Measurements from ENCODE around the gene ZSWIM6. TPM values are rescaled to one million over a fixed set of nuclear protein-coding genes. Genes with fewer than 3 reads are reported as not detected.
"Not testable (repeated sequence)": the region's sequence is repeated elsewhere in the genome, so short reads cannot be mapped to it uniquely, and the experiment has no call there.

ZSWIM6 gene
- polyA plus RNA-seq, 1 of the 3 experiments (the other 2 are of a cell fraction): 7.4 TPM

DNA sequence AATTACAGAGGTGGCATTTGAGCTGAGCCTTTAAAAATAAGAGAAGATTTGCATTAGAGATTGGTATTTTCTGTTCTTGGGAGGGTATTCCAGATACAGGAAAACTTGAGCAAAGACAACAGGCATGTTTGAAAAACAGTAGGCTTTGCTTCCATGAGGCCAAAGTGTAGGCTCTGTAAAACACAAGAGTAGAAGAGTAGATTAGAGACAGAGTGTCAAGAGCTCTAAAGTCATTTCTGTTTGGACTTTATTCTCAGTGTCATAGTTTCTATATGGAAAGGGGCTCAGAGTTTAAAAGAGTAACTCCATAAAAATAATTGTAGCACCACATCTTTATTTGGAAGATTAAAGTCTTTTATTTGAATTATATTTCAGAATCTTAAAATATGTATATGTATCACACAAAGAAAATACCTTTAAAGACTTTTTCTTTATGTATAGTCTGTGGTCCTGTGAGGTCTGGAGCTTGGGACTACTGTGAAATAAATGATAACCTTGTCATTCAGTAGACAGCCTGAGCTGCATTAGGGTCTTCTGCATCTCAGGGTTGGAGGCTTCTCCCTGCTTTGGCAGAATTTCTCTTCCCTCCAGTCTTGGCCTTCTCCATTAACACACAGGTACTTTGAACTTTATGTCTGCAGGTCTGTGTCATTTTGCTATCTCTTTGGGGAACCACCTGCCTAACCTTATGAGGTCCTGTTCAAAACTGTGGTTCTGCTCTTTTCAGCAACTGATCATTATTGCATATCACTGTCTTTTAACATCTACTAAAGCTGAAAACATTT lies 73.6 kb downstream of the ZSWIM6 start:
- Histone ChIP-seq H3K9me3 (no peaks in the 10 kb centered on the region), H3K79me2 (ENCODE audit: insufficient read depth) (peaks cover 73% of the 10 kb centered on the region), H3K4me3 (ENCODE audit: low read depth in 2 of 2, low read length in 1 of 2) (no peak overlapping the region), H3F3A (replicated peaks; ENCODE audit: insufficient read depth) (peaks cover 24% of the 10 kb centered on the region), H3K9me2 (no peaks in the 10 kb centered on the region), H4K20me1 (ENCODE audit: insufficient read depth) (peaks cover 54% of the 10 kb centered on the region), H3K9ac (no peak overlapping the region), H3K36me3 (replicated peaks in 1 of 2; ENCODE audit: control insufficient read depth in 1 of 2, insufficient read depth in 2 of 2, low read length in 1 of 2) (no peaks in the 10 kb centered on the region), H2AFZ (ENCODE audit: low read depth) (no peak overlapping the region), H3K4me2 (no peak overlapping the region), H3K27ac (ENCODE audit: low read depth in 2 of 2, low read length in 1 of 2) (no peak overlapping the region), H3K27me3 (ENCODE audit: insufficient read depth) (no peaks in the 10 kb centered on the region), H3K4me1 (ENCODE audit: control insufficient read depth in 1 of 2, insufficient read depth in 2 of 2, low read depth in 1 of 2, low read length in 1 of 2) (peaks cover 12 to 43% of the 10 kb centered on the region in 2 experiments; a peak in 3 of 4 replicates)
- ChIA-PET CTCF (interaction anchor here (1.6 kb wide), 1 partner anchor 17 kb away, joined by 4 read pairs; no protein-coding TSS in a partner anchor), POLR2A (no interaction called here)
- no peak for DNase-seq
- TF ChIP-seq FOSL2 (IDR thresholded peaks at IDR 0.05; ENCODE audit: borderline replicate concordance, low read depth): no peak

DNA sequence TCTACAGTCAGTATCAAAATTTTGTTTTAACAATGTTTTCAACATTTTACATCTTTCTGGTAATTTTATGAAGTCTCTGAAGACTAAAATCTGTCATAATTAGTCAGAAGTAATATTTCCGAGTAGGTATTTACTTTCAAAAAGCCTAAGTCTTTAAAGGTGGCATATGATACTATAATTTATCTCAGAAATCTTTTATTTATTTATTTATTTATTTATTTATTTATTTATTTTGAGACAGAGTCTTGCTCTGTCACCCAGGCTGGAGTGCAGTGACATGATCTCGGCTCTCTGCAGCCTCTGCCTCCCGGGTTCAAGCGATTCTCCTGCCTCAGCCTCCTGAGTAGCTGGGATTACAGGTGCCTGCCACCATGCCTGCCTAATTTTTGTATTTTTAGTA lies 74.4 kb downstream of the ZSWIM6 start:
- H3K36me3 ChIP-seq (replicated peaks in 1 of 2; ENCODE audit: control insufficient read depth in 1 of 2, insufficient read depth in 2 of 2, low read length in 1 of 2); H3K9me3 ChIP-seq; H3K4me2 ChIP-seq; H3K27me3 ChIP-seq (ENCODE audit: insufficient read depth); H2AFZ ChIP-seq (ENCODE audit: low read depth); H3K27ac ChIP-seq (ENCODE audit: low read depth in 2 of 2, low read length in 1 of 2); H3K4me3 ChIP-seq (ENCODE audit: low read depth in 2 of 2, low read length in 1 of 2); H3K9ac ChIP-seq; DNase-seq; POLR2A ChIA-PET; H3K9me2 ChIP-seq; CTCF ChIA-PET: not testable (repeated sequence)
- Histone ChIP-seq H3K79me2 (ENCODE audit: insufficient read depth) (peaks cover 75% of the 10 kb centered on the region), H4K20me1 (ENCODE audit: insufficient read depth) (peaks cover 53% of the 10 kb centered on the region), H3F3A (replicated peaks; ENCODE audit: insufficient read depth) (peaks cover 25% of the 10 kb centered on the region), H3K4me1 (ENCODE audit: control insufficient read depth in 1 of 2, insufficient read depth in 2 of 2, low read depth in 1 of 2, low read length in 1 of 2) (peaks cover 12 to 38% of the 10 kb centered on the region in 2 experiments; a peak in 3 of 4 replicates)
- 96% methylated on average over 4 of the region's 4 CpGs for WGBS (ENCODE audit: low lambda C conversion rate)

DNA sequence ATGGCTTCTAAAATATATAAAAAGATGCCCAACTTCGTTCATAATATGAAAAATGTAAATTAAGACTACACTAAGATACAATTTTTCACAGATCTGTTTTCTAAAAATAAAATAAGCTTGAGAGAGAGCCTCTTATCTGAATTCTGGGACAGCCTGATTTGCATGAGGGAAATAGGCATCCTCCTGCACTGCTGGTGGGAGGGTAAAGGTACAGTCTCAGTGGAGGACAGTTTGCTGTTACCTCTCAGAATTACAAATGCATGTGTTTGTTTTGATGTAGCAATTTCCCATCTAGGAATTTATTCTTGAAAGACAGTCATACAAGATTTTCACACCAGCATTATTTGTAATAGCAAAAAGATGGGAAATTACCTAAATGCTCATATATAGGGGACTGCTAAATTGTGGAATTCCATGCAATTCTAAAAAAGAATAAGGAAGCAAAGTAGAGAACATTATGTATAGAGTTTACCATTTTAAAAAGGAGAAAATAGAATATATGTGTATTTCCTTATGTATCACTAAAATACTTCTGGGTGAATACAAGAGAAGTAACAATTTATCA lies 75.7 kb downstream of the ZSWIM6 start:
- H3K36me3 ChIP-seq (replicated peaks in 1 of 2; ENCODE audit: control insufficient read depth in 1 of 2, insufficient read depth in 2 of 2, low read length in 1 of 2): no peaks in the 10 kb centered on the region
- peaks cover 24% of the 10 kb centered on the region for H3F3A ChIP-seq (replicated peaks; ENCODE audit: insufficient read depth)
- peak overlapping the region in 1 of 2 experiments; percentile 95; a peak in 2 of 4 replicates for H3K27ac ChIP-seq (ENCODE audit: low read depth in 2 of 2, low read length in 1 of 2)
- H4K20me1 ChIP-seq (ENCODE audit: insufficient read depth): peaks cover 46% of the 10 kb centered on the region
- H3K9me3 ChIP-seq: no peaks in the 10 kb centered on the region
- DNase-seq: no peak
- H3K9ac ChIP-seq: no peak overlapping the region; the same call in 1 of the 2 replicates
- no peaks in the 10 kb centered on the region for H3K27me3 ChIP-seq (ENCODE audit: insufficient read depth)
- 0 out of 2 replicates have a peak overlapping the region, but pooled peaks have one; percentile 41 for H3K4me2 ChIP-seq
- no peaks in the 10 kb centered on the region for H3K9me2 ChIP-seq
- H3K4me1 ChIP-seq (ENCODE audit: control insufficient read depth in 1 of 2, insufficient read depth in 2 of 2, low read depth in 1 of 2, low read length in 1 of 2): peaks cover 10 to 27% of the 10 kb centered on the region in 2 experiments; a peak in 3 of 4 replicates
- no peak overlapping the region for H2AFZ ChIP-seq (ENCODE audit: low read depth)
- ChIA-PET CTCF (interaction anchor here (1.1 to 1.3 kb wide), 2 partner anchors 17 to 251 kb away, joined by 3 to 4 read pairs; no protein-coding TSS in a partner anchor), POLR2A (no interaction called here)
- H3K4me3 ChIP-seq (ENCODE audit: low read depth in 2 of 2, low read length in 1 of 2): no peak overlapping the region
- WGBS (ENCODE audit: low lambda C conversion rate): 67% methylated on average over 1 of the region's 1 CpG
- H3K79me2 ChIP-seq (ENCODE audit: insufficient read depth): peaks cover 83% of the 10 kb centered on the region
- TF ChIP-seq GATA2 (CRISPR knock-in tag; IDR thresholded peaks at IDR 0.05): no peak
- no peak for TF ChIP-seq RFX5 (IDR thresholded peaks at IDR 0.05; ENCODE audit: low read length)
- TF ChIP-seq RCOR1 (IDR thresholded peaks at IDR 0.05; ENCODE audit: low read length): no peak
- TF ChIP-seq, protein P1, sequence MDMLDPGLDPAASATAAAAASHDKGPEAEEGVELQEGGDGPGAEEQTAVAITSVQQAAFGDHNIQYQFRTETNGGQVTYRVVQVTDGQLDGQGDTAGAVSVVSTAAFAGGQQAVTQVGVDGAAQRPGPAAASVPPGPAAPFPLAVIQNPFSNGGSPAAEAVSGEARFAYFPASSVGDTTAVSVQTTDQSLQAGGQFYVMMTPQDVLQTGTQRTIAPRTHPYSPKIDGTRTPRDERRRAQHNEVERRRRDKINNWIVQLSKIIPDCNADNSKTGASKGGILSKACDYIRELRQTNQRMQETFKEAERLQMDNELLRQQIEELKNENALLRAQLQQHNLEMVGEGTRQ (IDR thresholded peaks at IDR 0.05; ENCODE audit: borderline replicate concordance, low read depth, low read length): no peak
- TF ChIP-seq, protein P2, sequence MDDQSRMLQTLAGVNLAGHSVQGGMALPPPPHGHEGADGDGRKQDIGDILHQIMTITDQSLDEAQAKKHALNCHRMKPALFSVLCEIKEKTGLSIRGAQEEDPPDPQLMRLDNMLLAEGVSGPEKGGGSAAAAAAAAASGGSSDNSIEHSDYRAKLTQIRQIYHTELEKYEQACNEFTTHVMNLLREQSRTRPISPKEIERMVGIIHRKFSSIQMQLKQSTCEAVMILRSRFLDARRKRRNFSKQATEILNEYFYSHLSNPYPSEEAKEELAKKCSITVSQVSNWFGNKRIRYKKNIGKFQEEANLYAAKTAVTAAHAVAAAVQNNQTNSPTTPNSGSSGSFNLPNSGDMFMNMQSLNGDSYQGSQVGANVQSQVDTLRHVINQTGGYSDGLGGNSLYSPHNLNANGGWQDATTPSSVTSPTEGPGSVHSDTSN (IDR thresholded peaks at IDR 0.05): no peak
- TF ChIP-seq YY1 (IDR thresholded peaks at IDR 0.05; ENCODE audit: low read depth): no peak
- no peak for TF ChIP-seq RAD21 (IDR thresholded peaks at IDR 0.05; ENCODE audit: low read length)
- TF ChIP-seq, protein P3, sequence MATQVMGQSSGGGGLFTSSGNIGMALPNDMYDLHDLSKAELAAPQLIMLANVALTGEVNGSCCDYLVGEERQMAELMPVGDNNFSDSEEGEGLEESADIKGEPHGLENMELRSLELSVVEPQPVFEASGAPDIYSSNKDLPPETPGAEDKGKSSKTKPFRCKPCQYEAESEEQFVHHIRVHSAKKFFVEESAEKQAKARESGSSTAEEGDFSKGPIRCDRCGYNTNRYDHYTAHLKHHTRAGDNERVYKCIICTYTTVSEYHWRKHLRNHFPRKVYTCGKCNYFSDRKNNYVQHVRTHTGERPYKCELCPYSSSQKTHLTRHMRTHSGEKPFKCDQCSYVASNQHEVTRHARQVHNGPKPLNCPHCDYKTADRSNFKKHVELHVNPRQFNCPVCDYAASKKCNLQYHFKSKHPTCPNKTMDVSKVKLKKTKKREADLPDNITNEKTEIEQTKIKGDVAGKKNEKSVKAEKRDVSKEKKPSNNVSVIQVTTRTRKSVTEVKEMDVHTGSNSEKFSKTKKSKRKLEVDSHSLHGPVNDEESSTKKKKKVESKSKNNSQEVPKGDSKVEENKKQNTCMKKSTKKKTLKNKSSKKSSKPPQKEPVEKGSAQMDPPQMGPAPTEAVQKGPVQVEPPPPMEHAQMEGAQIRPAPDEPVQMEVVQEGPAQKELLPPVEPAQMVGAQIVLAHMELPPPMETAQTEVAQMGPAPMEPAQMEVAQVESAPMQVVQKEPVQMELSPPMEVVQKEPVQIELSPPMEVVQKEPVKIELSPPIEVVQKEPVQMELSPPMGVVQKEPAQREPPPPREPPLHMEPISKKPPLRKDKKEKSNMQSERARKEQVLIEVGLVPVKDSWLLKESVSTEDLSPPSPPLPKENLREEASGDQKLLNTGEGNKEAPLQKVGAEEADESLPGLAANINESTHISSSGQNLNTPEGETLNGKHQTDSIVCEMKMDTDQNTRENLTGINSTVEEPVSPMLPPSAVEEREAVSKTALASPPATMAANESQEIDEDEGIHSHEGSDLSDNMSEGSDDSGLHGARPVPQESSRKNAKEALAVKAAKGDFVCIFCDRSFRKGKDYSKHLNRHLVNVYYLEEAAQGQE (IDR thresholded peaks at IDR 0.05; ENCODE audit: low read depth, low read length): no peak
- no peak for TF ChIP-seq TCF12 (IDR thresholded peaks at IDR 0.05)
- no peak for TF ChIP-seq TAF1 (IDR thresholded peaks at IDR 0.05; ENCODE audit: borderline replicate concordance, low read depth, low read length)
- no peak for TF ChIP-seq NRF1 (IDR thresholded peaks at IDR 0.05; ENCODE audit: low read depth, low read length)
- no peak for TF ChIP-seq RXRA (IDR thresholded peaks at IDR 0.05; ENCODE audit: borderline replicate concordance, low read depth)
- no peak for TF ChIP-seq MXI1 (IDR thresholded peaks at IDR 0.05; ENCODE audit: low read depth, low read length)
- no peak for TF ChIP-seq EP300 (IDR thresholded peaks at IDR 0.05; ENCODE audit: borderline replicate concordance in 1 of 2, low read depth in 1 of 2, low read length in 1 of 2)

Measured in SK-N-SH (cell line).